ENCODE measurements around the gene DDX19B.
A peak's percentile ranks its signal among the peaks of the same experiment; 100 is the strongest.

DNA sequence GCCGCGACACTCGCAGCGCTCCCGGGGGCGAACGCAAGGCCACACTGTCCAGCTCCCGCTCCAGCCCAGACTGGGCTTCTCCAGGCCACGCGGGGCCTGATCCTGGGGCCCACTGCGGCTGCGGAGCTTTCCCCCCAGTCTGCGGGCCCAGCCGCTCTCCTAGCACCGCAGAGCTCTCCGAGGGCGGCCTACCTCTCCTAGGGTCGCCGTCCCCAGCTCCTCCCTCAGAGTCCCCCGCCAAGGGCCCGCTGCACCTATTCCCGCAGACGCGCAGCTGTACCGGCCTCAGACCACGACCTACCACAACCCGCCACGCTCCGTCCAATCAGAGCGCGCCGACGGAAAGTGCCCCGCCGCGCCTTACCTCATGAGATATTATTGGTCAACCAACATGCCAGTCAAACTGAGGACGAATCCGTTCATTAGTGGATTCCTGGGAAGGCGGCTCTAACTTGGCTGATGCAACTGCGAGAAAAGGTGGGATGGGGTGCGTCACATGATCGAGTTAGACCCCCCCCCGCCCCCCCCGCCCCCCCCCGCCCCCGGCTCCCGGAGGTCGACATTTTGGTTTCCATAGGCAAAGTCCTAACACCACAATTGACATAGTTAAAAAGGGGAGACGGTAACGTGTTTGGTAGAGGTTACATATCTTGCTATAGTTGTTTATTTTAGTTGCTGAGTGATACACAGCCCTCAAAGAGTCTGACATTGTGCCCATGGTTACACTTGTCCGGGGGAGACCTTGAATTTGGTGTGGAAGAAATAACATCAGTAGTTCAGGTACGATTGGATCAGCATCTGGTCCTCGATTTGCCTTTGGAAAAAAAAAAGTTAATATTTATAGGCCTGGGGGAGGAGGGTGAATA is 9.5 kb upstream of the DDX19B start, which contains the start of gene AARS1:
- TF ChIP-seq POLR2A (IDR thresholded peaks at IDR 0.05): peak in 1 of 3 donors; percentile 92
- TF ChIP-seq POLR2AphosphoS5 (IDR thresholded peaks at IDR 0.05): peak; percentile 97 to 99 (median 98)
- TF ChIP-seq, protein P1, sequence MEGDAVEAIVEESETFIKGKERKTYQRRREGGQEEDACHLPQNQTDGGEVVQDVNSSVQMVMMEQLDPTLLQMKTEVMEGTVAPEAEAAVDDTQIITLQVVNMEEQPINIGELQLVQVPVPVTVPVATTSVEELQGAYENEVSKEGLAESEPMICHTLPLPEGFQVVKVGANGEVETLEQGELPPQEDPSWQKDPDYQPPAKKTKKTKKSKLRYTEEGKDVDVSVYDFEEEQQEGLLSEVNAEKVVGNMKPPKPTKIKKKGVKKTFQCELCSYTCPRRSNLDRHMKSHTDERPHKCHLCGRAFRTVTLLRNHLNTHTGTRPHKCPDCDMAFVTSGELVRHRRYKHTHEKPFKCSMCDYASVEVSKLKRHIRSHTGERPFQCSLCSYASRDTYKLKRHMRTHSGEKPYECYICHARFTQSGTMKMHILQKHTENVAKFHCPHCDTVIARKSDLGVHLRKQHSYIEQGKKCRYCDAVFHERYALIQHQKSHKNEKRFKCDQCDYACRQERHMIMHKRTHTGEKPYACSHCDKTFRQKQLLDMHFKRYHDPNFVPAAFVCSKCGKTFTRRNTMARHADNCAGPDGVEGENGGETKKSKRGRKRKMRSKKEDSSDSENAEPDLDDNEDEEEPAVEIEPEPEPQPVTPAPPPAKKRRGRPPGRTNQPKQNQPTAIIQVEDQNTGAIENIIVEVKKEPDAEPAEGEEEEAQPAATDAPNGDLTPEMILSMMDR (IDR thresholded peaks at IDR 0.05 in 8 of 11, conservative IDR thresholded peaks at IDR 0.05 in 3 of 11): no peak
